Choroid plexus epithelial cell (primary cell): ENCODE data around the gene SKIDA1.
A peak's percentile ranks its signal among the peaks of the same experiment; 100 is the strongest.

Source experiments
- DNase-seq: peaks from one replicate; pipeline ENCODE4 v3.0.0-alpha.2; 2010; ENCODE audit warnings: low read depth
- H3K4me3 ChIP-seq: 2 replicates; pipeline ENCODE4 v1.5.1; 2011; ENCODE audit warnings: low read depth, mild to moderate bottlenecking, control low read depth, low read length, moderate library complexity
- CTCF ChIP-seq: conservative IDR thresholded peaks from 2 replicates; pipeline ENCODE4 v1.5.1; 2011; ENCODE audit warnings: low read depth, mild to moderate bottlenecking, control low read depth, inconsistent platforms, low read length, moderate library complexity

Gene SKIDA1

GRCh38 chr10:21532694-21533466 is 7.4 kb upstream of the SKIDA1 start:
- no peak for DNase-seq

GRCh38 chr10:21531164-21531563 is 5.7 kb upstream of the SKIDA1 start:
- peak; percentile 70 for DNase-seq
- H3K4me3 ChIP-seq: no peak overlapping the region
- no peak for TF ChIP-seq CTCF

More at GRCh38 chr10:21532694-21533466, 7.4 kb upstream of the SKIDA1 start:
- TF ChIP-seq CTCF: no peak
- H3K4me3 ChIP-seq: peak overlapping the region; percentile 76

GRCh38 chr10:21530641-21531040 is 5.2 kb upstream of the SKIDA1 start:
- TF ChIP-seq CTCF: no peak
- no peak for DNase-seq
- H3K4me3 ChIP-seq: no peak overlapping the region

- TF ChIP-seq CTCF: no peak
- H3K4me3 ChIP-seq: no peak overlapping the region
- DNase-seq: no peak
These were observed 4.7 kb upstream of the SKIDA1 start for GRCh38 chr10:21530168-21530567.

GRCh38 chr10:21529032-21529910 is 3.8 kb upstream of the SKIDA1 start:
- H3K4me3 ChIP-seq: no peak overlapping the region
- no peak for DNase-seq
- TF ChIP-seq CTCF: no peak

GRCh38 chr10:21528236-21529031 is 3.0 kb upstream of the SKIDA1 start:
- no peak for DNase-seq
- TF ChIP-seq CTCF: no peak
- peak overlapping the region; percentile 65 for H3K4me3 ChIP-seq
